ENCODE results near the gene NSUN6.
"Not testable (repeated sequence)": the region's sequence is repeated elsewhere in the genome, so short reads cannot be mapped to it uniquely, and the experiment has no call there.

DNA sequence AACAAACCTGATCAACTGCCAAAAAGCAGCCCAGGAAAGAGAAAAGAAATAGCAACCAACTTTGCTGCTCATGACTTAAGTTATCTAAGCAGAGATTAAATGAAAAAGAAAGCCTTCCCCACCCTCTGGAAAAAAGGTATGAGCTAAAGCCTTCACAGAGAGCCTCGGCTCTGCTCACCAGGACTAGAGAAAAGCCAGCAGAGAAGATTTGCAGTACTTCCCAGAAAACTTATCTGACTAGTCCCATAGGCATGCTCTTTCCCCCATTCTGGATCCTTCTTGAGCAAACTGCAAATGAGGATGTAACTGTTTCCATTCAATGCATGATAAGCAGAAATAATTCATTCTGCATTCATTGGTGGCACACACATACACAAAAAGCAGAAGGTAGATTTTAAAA lies 27.7 kb downstream of the NSUN6 start:
- TF ChIP-seq, protein P1, sequence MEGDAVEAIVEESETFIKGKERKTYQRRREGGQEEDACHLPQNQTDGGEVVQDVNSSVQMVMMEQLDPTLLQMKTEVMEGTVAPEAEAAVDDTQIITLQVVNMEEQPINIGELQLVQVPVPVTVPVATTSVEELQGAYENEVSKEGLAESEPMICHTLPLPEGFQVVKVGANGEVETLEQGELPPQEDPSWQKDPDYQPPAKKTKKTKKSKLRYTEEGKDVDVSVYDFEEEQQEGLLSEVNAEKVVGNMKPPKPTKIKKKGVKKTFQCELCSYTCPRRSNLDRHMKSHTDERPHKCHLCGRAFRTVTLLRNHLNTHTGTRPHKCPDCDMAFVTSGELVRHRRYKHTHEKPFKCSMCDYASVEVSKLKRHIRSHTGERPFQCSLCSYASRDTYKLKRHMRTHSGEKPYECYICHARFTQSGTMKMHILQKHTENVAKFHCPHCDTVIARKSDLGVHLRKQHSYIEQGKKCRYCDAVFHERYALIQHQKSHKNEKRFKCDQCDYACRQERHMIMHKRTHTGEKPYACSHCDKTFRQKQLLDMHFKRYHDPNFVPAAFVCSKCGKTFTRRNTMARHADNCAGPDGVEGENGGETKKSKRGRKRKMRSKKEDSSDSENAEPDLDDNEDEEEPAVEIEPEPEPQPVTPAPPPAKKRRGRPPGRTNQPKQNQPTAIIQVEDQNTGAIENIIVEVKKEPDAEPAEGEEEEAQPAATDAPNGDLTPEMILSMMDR (IDR thresholded peaks at IDR 0.05; ENCODE audit: insufficient read depth, low read length, poor library complexity, severe bottlenecking): not testable (repeated sequence)
- TF ChIP-seq EZH2phosphoT487 (conservative IDR thresholded peaks at IDR 0.05; ENCODE audit: low read length): not testable (repeated sequence)

Measured in SU-DHL-6 (cell line).